Measurements from ENCODE around the gene AFG1L. TPM values are rescaled to one million over a fixed set of nuclear protein-coding genes. Genes with fewer than 3 reads are reported as not detected.

The AFG1L gene
- total RNA-seq, 1 experiment from 2014 or later = 7.1 TPM

DNA sequence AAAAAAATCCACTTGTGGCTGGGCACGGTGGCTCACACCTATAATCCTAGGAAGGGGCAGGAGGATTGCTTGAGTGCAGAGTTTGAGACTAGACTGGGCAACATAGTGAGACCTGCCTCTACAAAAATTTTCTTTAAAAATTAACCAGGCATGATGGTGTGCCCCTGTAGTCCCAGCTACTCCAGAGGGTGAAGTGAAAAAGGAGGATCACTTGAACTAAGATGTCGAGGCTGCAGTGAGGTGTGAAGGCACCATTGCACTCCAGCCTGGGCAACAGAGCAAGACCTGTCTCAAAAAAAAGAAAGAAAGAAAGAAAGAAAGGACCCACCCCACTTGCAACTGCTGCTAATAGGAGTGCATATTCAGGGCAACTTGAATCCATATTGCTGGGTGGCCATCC is 20.3 kb upstream of the AFG1L start:
- Mint-ChIP-seq H3K36me3 (ENCODE audit: insufficient read depth, unreplicated experiment) (no peaks in the 10 kb centered on the region), H3K27ac (ENCODE audit: unreplicated experiment) (no peak overlapping the region), H3K4me1 (ENCODE audit: low read depth, unreplicated experiment) (peaks cover 6% of the 10 kb centered on the region), H3K9me3 (ENCODE audit: low read depth, unreplicated experiment) (no peaks in the 10 kb centered on the region), H3K4me3 (ENCODE audit: low read depth, unreplicated experiment) (no peak overlapping the region), H3K27me3 (ENCODE audit: unreplicated experiment) (no peaks in the 10 kb centered on the region)
- intact Hi-C loops (cut with micrococcal nuclease; ENCODE audit: unreplicated experiment) = no loop called here
- DNase-seq = no peak
- no TSS peak for BruUV-seq (replicated peaks)
- CTCF ChIA-PET = no interaction called here
- TF ChIP-seq, protein P1, sequence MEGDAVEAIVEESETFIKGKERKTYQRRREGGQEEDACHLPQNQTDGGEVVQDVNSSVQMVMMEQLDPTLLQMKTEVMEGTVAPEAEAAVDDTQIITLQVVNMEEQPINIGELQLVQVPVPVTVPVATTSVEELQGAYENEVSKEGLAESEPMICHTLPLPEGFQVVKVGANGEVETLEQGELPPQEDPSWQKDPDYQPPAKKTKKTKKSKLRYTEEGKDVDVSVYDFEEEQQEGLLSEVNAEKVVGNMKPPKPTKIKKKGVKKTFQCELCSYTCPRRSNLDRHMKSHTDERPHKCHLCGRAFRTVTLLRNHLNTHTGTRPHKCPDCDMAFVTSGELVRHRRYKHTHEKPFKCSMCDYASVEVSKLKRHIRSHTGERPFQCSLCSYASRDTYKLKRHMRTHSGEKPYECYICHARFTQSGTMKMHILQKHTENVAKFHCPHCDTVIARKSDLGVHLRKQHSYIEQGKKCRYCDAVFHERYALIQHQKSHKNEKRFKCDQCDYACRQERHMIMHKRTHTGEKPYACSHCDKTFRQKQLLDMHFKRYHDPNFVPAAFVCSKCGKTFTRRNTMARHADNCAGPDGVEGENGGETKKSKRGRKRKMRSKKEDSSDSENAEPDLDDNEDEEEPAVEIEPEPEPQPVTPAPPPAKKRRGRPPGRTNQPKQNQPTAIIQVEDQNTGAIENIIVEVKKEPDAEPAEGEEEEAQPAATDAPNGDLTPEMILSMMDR (IDR thresholded peaks at IDR 0.05; ENCODE audit: unreplicated experiment) = no peak

DNA sequence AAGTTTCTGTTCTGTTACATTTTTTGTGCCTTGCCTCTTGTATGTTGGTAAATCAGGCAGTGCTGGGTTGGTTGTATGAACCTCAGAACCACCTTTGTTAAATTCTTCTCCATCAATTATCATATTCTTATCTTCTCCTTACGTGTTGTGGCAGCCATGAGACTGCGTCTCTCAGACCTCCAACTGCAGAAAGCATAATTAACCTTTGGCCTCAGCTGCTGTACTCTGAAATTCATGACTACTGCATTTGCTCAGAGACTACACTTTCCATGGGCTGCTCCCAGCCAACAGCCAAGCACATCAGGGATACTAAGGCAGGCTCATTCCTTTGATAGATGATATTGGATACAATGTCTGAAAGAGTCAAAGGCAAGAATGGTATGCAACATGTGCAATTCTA is 18.9 kb upstream of the AFG1L start:
- no peak for DNase-seq
- Mint-ChIP-seq H3K36me3 (ENCODE audit: insufficient read depth, unreplicated experiment) (no peaks in the 10 kb centered on the region), H3K4me3 (ENCODE audit: low read depth, unreplicated experiment) (no peak overlapping the region), H3K9me3 (ENCODE audit: low read depth, unreplicated experiment) (no peaks in the 10 kb centered on the region), H3K27me3 (ENCODE audit: unreplicated experiment) (no peaks in the 10 kb centered on the region), H3K27ac (ENCODE audit: unreplicated experiment) (no peak overlapping the region), H3K4me1 (ENCODE audit: low read depth, unreplicated experiment) (peaks cover 6% of the 10 kb centered on the region)
- no TSS peak for BruUV-seq (replicated peaks)
- TF ChIP-seq, protein P1 (IDR thresholded peaks at IDR 0.05; ENCODE audit: unreplicated experiment) = no peak
- CTCF ChIA-PET = no interaction called here
- intact Hi-C loops (cut with micrococcal nuclease; ENCODE audit: unreplicated experiment) = no loop called here

DNA sequence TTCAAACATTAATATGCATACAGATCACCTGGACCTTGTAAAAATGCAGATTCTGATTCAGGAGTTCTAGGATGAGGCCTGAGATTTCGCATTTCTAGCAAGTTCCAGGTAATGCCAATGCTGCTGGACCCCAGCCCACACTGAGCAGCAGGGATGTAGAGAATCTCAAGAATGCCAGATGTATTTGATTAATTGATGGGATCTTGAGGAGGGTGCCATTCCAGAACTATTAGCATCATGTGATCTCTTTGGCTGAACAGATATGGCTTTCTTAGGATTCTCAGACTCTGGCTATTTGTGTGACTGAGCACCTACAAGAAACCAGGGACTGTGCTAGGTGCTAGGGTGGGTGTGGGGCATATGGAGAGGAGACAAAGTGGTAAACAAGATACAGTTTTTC is 17.6 kb upstream of the AFG1L start:
- no TSS peak for BruUV-seq (replicated peaks)
- H3K4me1 Mint-ChIP-seq (ENCODE audit: low read depth, unreplicated experiment) = peaks cover 6% of the 10 kb centered on the region
- H3K4me3 Mint-ChIP-seq (ENCODE audit: low read depth, unreplicated experiment) = no peak overlapping the region
- intact Hi-C loops (cut with micrococcal nuclease; ENCODE audit: unreplicated experiment) = no loop called here
- CTCF ChIA-PET = interaction anchor here (0.6 kb wide), 1 partner anchor 10 kb away, joined by 5 read pairs; no protein-coding TSS in a partner anchor
- no peaks in the 10 kb centered on the region for H3K9me3 Mint-ChIP-seq (ENCODE audit: low read depth, unreplicated experiment)
- H3K27me3 Mint-ChIP-seq (ENCODE audit: unreplicated experiment) = no peaks in the 10 kb centered on the region
- H3K27ac Mint-ChIP-seq (ENCODE audit: unreplicated experiment) = no peak overlapping the region
- no peak for DNase-seq
- no peaks in the 10 kb centered on the region for H3K36me3 Mint-ChIP-seq (ENCODE audit: insufficient read depth, unreplicated experiment)
- TF ChIP-seq, protein P1 (IDR thresholded peaks at IDR 0.05; ENCODE audit: unreplicated experiment) = no peak

DNA sequence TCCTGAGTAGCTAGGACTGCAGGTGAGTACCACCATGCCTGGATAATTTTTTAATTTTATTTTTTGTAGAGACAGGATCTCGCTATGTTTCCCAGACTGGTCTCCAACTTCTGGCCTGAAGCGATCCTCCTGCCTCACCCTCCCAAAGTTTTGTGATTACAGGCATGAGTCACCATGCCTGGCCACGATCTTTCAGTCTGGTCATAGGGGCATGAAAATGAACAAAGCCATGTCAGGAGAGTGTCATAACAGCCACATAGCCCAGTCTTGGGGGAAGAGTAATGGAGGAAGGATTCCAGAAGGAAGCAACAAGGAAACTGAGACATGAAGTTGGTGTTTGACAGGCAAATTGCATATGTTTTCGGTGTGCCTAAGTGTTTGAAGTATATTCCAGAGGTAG is 17.0 kb upstream of the AFG1L start:
- no TSS peak for BruUV-seq (replicated peaks)
- H3K4me1 Mint-ChIP-seq (ENCODE audit: low read depth, unreplicated experiment) = peaks cover 6% of the 10 kb centered on the region
- no peak overlapping the region for H3K27ac Mint-ChIP-seq (ENCODE audit: unreplicated experiment)
- CTCF ChIA-PET = interaction anchor here (0.6 kb wide), 1 partner anchor 10 kb away, joined by 5 read pairs; no protein-coding TSS in a partner anchor
- no peaks in the 10 kb centered on the region for H3K9me3 Mint-ChIP-seq (ENCODE audit: low read depth, unreplicated experiment)
- H3K4me3 Mint-ChIP-seq (ENCODE audit: low read depth, unreplicated experiment) = no peak overlapping the region
- no peaks in the 10 kb centered on the region for H3K27me3 Mint-ChIP-seq (ENCODE audit: unreplicated experiment)
- no peaks in the 10 kb centered on the region for H3K36me3 Mint-ChIP-seq (ENCODE audit: insufficient read depth, unreplicated experiment)
- TF ChIP-seq, protein P1 (IDR thresholded peaks at IDR 0.05; ENCODE audit: unreplicated experiment) = no peak
- no peak for DNase-seq
- intact Hi-C loops (cut with micrococcal nuclease; ENCODE audit: unreplicated experiment) = no loop called here

All from Calu3 (cell line).